ENCODE data around the gene CCDC110.
A peak's percentile ranks its signal among the peaks of the same experiment; 100 is the strongest.

CCDC110 gene

GRCh38 chr4:185471235-185472102 lies at the start of gene CCDC110:
TSS of gene CCDC110 (minus strand) at chr4:185471733. CDS start at chr4:185471683, 50 bp downstream.
- H3K27ac ChIP-seq = peak within 1 kb of the TSS; percentile 32
- peak; percentile 42 for TF ChIP-seq CTCF (IDR thresholded peaks at IDR 0.05; ENCODE audit: low read depth, low read length, missing control alignments)
- in situ Hi-C loops (cut with HindIII; ENCODE audit: low pct_ligation_motif_present, low sequenced_read_pairs) = no loop called here
- H3K4me3 ChIP-seq (ENCODE audit: low read depth, low read length) = peak within 1 kb of the TSS; percentile 75
- no peaks in the 10 kb centered on the region for H3K36me3 ChIP-seq (replicated peaks)
- peak; percentile 86 for DNase-seq
- H3K27me3 ChIP-seq (replicated peaks) = peaks cover 2% of the 10 kb centered on the region

GRCh38 chr4:185520119-185520518 lies 48.6 kb upstream of the CCDC110 start:
- in situ Hi-C loops (cut with HindIII; ENCODE audit: low pct_ligation_motif_present, low sequenced_read_pairs) = no loop called here
- no peaks in the 10 kb centered on the region for H3K36me3 ChIP-seq (replicated peaks)
- no peak overlapping the region for H3K4me3 ChIP-seq (ENCODE audit: low read depth, low read length)
- H3K27me3 ChIP-seq (replicated peaks) = no peaks in the 10 kb centered on the region
- H3K27ac ChIP-seq = no peak overlapping the region
- peak; percentile 60 for DNase-seq
- TF ChIP-seq CTCF (IDR thresholded peaks at IDR 0.05; ENCODE audit: low read depth, low read length, missing control alignments) = no peak

GRCh38 chr4:185518494-185518893 lies 47.0 kb upstream of the CCDC110 start:
- no peak for DNase-seq
- Histone ChIP-seq H3K27me3 (replicated peaks) (no peaks in the 10 kb centered on the region), H3K27ac (no peak overlapping the region), H3K36me3 (replicated peaks) (no peaks in the 10 kb centered on the region), H3K4me3 (ENCODE audit: low read depth, low read length) (no peak overlapping the region)
- in situ Hi-C loops (cut with HindIII; ENCODE audit: low pct_ligation_motif_present, low sequenced_read_pairs) = no loop called here
- TF ChIP-seq CTCF (IDR thresholded peaks at IDR 0.05; ENCODE audit: low read depth, low read length, missing control alignments) = no peak

- no peak for DNase-seq
- Histone ChIP-seq H3K4me3 (ENCODE audit: low read depth, low read length) (no peak overlapping the region), H3K36me3 (replicated peaks) (no peaks in the 10 kb centered on the region), H3K27ac (no peak overlapping the region), H3K27me3 (replicated peaks) (no peaks in the 10 kb centered on the region)
- in situ Hi-C loops (cut with HindIII; ENCODE audit: low pct_ligation_motif_present, low sequenced_read_pairs) = no loop called here
- no peak for TF ChIP-seq CTCF (IDR thresholded peaks at IDR 0.05; ENCODE audit: low read depth, low read length, missing control alignments)
Observed at GRCh38 chr4:185518069-185518468, 46.5 kb upstream of the CCDC110 start.

GRCh38 chr4:185515248-185515647 lies 43.7 kb upstream of the CCDC110 start:
- DNase-seq = no peak
- no peak for TF ChIP-seq CTCF (IDR thresholded peaks at IDR 0.05; ENCODE audit: low read depth, low read length, missing control alignments)
- in situ Hi-C loops (cut with HindIII; ENCODE audit: low pct_ligation_motif_present, low sequenced_read_pairs) = no loop called here

More at GRCh38 chr4:185515248-185515647, 43.7 kb upstream of the CCDC110 start:
- Histone ChIP-seq H3K4me3 (ENCODE audit: low read depth, low read length) (no peak overlapping the region), H3K27ac (no peak overlapping the region), H3K36me3 (replicated peaks) (no peaks in the 10 kb centered on the region), H3K27me3 (replicated peaks) (no peaks in the 10 kb centered on the region)

Measured in brain microvascular endothelial cell (primary cell).